Mesendoderm (in vitro differentiated cells): ENCODE measurements around the gene RAD52.

Experiments
- DNase-seq: peaks from one replicate; pipeline ENCODE4 v3.0.0; 2013
- H2AK5ac ChIP-seq: 2 replicates; pipeline ENCODE4 v1.6.1; 2013; ENCODE audit warnings: low read length, inconsistent platforms
- H2BK120ac ChIP-seq: 2 replicates; pipeline ENCODE4 v1.6.1; 2013; ENCODE audit warnings: low read depth, mild to moderate bottlenecking, low read length, moderate library complexity, mixed read lengths
- H2BK15ac ChIP-seq: replicated peaks from 2 replicates; pipeline ENCODE4 v1.6.1; 2013; ENCODE audit warnings: low read depth, mild to moderate bottlenecking, moderate library complexity
- H2BK5ac ChIP-seq: 2 replicates; pipeline ENCODE4 v1.6.1; 2013; ENCODE audit warnings: low read length, inconsistent platforms
- H3K18ac ChIP-seq: 2 replicates; pipeline ENCODE4 v1.6.1; 2013; ENCODE audit warnings: mild to moderate bottlenecking, low read length, mixed read lengths
- H3K23ac ChIP-seq: one replicate; pipeline ENCODE4 v1.6.1; 2013; ENCODE audit warnings: low read length
- H3K27ac ChIP-seq: 2 replicates; pipeline ENCODE4 v1.5.1; 2013; ENCODE audit warnings: low read depth, mild to moderate bottlenecking, inconsistent platforms, low read length, moderate library complexity
- H3K27me3 ChIP-seq: 2 replicates; pipeline ENCODE4 v1.6.1; 2013; ENCODE audit warnings: low read length, control low read depth, mild to moderate bottlenecking, inconsistent platforms; ENCODE audit not compliant: insufficient read depth, poor library complexity
- H3K36me3 ChIP-seq: 2 replicates; pipeline ENCODE4 v1.6.1; 2013; ENCODE audit warnings: low read length, inconsistent platforms; ENCODE audit not compliant: control insufficient read depth, insufficient read depth
- H3K4ac ChIP-seq: one replicate; pipeline ENCODE4 v1.6.1; 2013; ENCODE audit warnings: low read depth, mild to moderate bottlenecking, low read length, moderate library complexity
- H3K4me1 ChIP-seq: 2 replicates; pipeline ENCODE4 v1.6.1; 2013; ENCODE audit warnings: low read depth, low read length, inconsistent platforms; ENCODE audit not compliant: control insufficient read depth
- H3K4me2 ChIP-seq: 2 replicates; pipeline ENCODE4 v1.6.1; 2013; ENCODE audit warnings: low read length
- H3K4me3 ChIP-seq: 2 replicates; pipeline ENCODE4 v1.5.1; 2013; ENCODE audit warnings: mild to moderate bottlenecking, low read length
- H3K56ac ChIP-seq: one replicate; pipeline ENCODE4 v1.6.1; 2013; ENCODE audit warnings: low read length
- H3K79me1 ChIP-seq: 2 replicates; pipeline ENCODE4 v1.6.1; 2013; ENCODE audit warnings: low read length, inconsistent platforms
- H3K79me2 ChIP-seq: 2 replicates; pipeline ENCODE4 v1.6.1; 2013; ENCODE audit warnings: mild to moderate bottlenecking, low read length; ENCODE audit not compliant: control insufficient read depth, insufficient read depth
- H3K9ac ChIP-seq: 2 replicates; pipeline ENCODE4 v1.6.1; 2013; ENCODE audit warnings: low read length, inconsistent platforms
- H4K5ac ChIP-seq: one replicate; pipeline ENCODE4 v1.6.1; 2013; ENCODE audit warnings: low read length
- H4K8ac ChIP-seq: one replicate; pipeline ENCODE4 v1.6.1; 2013; ENCODE audit warnings: low read depth, mild to moderate bottlenecking, control low read depth, low read length, moderate library complexity
- WGBS: extraction: QIAGEN DNeasy Blood & Tissue Kit; methylation state at CpG from one replicate; pipeline ENCODE4 v1.1.7; 2013; ENCODE audit warnings: low lambda C conversion rate, missing lambda C conversion rate; ENCODE audit not compliant: insufficient coverage; ENCODE audit errors: extremely low coverage; 5-methylcytosine and 5-hydroxymethylcytosine counted together

Gene RAD52

GRCh38 chr12:910416-910815, 39.1 kb downstream of the RAD52 start:
- Histone ChIP-seq H2AK5ac (no peak overlapping the region), H3K4me3 (no peak overlapping the region), H3K4me2 (no peak overlapping the region), H2BK120ac (no peak overlapping the region), H3K27ac (no peak overlapping the region), H3K79me1 (no peaks in the 10 kb centered on the region), H2BK15ac (no peak overlapping the region), H3K79me2 (no peaks in the 10 kb centered on the region), H3K18ac (no peak overlapping the region), H3K23ac (no peak overlapping the region), H3K4ac (no peak overlapping the region), H3K4me1 (peaks cover 7% of the 10 kb centered on the region), H3K36me3 (peaks cover 14% of the 10 kb centered on the region), H2BK5ac (no peak overlapping the region), H3K56ac (no peak overlapping the region), H3K9ac (no peak overlapping the region), H3K27me3 (no peaks in the 10 kb centered on the region), H4K5ac (no peak overlapping the region), H4K8ac (no peak overlapping the region)
- no peak for DNase-seq
- no CpG with 5 or more reads among the region's 4 CpGs for WGBS

- Histone ChIP-seq H2BK15ac (no peak overlapping the region), H4K8ac (no peak overlapping the region), H4K5ac (no peak overlapping the region), H3K23ac (no peak overlapping the region), H2BK5ac (no peak overlapping the region), H3K56ac (no peak overlapping the region), H3K18ac (no peak overlapping the region), H3K9ac (no peak overlapping the region), H3K4ac (no peak overlapping the region), H3K4me1 (peaks cover 8% of the 10 kb centered on the region), H3K79me2 (no peaks in the 10 kb centered on the region), H3K79me1 (no peaks in the 10 kb centered on the region), H3K27me3 (no peaks in the 10 kb centered on the region), H2AK5ac (no peak overlapping the region), H3K27ac (no peak overlapping the region), H2BK120ac (no peak overlapping the region), H3K36me3 (peaks cover 14% of the 10 kb centered on the region), H3K4me3 (no peak overlapping the region), H3K4me2 (no peak overlapping the region)
- DNase-seq = no peak
- WGBS = no CpG with 5 or more reads among the region's 3 CpGs
These were observed 39.6 kb downstream of the RAD52 start for GRCh38 chr12:909861-910260.

GRCh38 chr12:907413-908185, 41.9 kb downstream of the RAD52 start:
- Histone ChIP-seq H3K27ac (no peak overlapping the region), H4K8ac (no peak overlapping the region), H3K56ac (no peak overlapping the region)

GRCh38 chr12:906062-906585, 43.4 kb downstream of the RAD52 start:
- Histone ChIP-seq H3K4me3 (no peak overlapping the region), H3K18ac (no peak overlapping the region), H3K4me1 (peaks cover 23% of the 10 kb centered on the region), H2BK15ac (no peak overlapping the region), H2BK5ac (peak overlapping the region; percentile 17), H3K79me2 (no peaks in the 10 kb centered on the region), H2AK5ac (no peak overlapping the region), H4K5ac (no peak overlapping the region), H3K36me3 (peaks cover 14% of the 10 kb centered on the region), H2BK120ac (no peak overlapping the region), H3K23ac (no peak overlapping the region), H3K56ac (no peak overlapping the region), H4K8ac (no peak overlapping the region), H3K79me1 (peaks cover 2% of the 10 kb centered on the region), H3K27me3 (no peaks in the 10 kb centered on the region), H3K4ac (no peak overlapping the region), H3K4me2 (no peak overlapping the region), H3K27ac (no peak overlapping the region), H3K9ac (peak overlapping the region; percentile 6)
- no CpG with 5 or more reads among the region's 10 CpGs for WGBS
- no peak for DNase-seq

More at GRCh38 chr12:907413-908185, 41.9 kb downstream of the RAD52 start:
- H2BK5ac ChIP-seq = no peak overlapping the region
- peaks cover under 1% of the 10 kb centered on the region for H3K79me1 ChIP-seq
- no peak overlapping the region for H2BK120ac ChIP-seq
- H4K5ac ChIP-seq = no peak overlapping the region
- H3K79me2 ChIP-seq = no peaks in the 10 kb centered on the region
- no peak overlapping the region for H3K9ac ChIP-seq
- H3K23ac ChIP-seq = no peak overlapping the region
- no peak overlapping the region for H3K4me2 ChIP-seq
- no peak overlapping the region for H3K18ac ChIP-seq
- H2BK15ac ChIP-seq = no peak overlapping the region
- H3K27me3 ChIP-seq = no peaks in the 10 kb centered on the region
- DNase-seq = no peak
- peaks cover 12% of the 10 kb centered on the region for H3K36me3 ChIP-seq
- H2AK5ac ChIP-seq = no peak overlapping the region
- H3K4ac ChIP-seq = no peak overlapping the region
- H3K4me3 ChIP-seq = no peak overlapping the region
- H3K4me1 ChIP-seq = peaks cover 21% of the 10 kb centered on the region
- no CpG with 5 or more reads among the region's 16 CpGs for WGBS

DNA sequence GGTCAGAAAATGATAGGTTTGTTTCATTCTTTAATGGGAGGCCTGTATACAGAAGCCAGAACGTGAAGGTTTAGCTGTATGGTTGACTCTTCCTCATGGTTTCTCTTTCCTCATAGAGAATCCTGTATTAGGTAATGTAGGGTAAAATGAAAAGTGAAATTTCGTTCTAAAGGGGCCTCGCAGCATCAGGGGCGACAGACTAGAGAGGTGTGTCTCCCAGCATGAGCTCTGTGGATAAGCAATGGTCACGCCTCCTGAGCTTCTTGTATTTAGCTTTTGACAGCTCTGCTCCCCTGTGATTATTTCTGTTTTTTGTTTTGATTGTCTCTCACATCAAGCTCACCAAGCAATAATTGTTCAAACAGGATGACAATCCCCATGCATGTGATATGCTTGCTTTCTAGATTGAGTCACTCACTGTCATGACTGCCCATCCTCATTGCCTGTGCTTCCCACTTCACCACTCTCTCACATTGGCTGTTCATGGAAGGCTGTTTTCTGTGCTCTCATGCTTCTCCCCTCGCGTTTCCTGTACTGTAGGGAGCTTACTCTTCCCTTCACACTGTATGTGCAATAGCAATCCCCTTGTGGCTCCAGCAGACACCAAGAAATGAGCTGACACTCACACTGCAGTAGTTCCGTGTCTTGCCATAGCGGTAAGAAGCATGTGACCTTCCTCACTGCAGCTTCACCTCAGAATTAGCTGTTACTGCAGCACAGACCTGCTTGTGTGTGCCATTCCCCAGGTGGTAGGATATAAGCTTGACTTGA, 44.0 kb downstream of the RAD52 start:
- peak; percentile 58 for DNase-seq
- Histone ChIP-seq H3K56ac (peak overlapping the region; percentile 4), H3K79me2 (no peaks in the 10 kb centered on the region), H3K27ac (peak overlapping the region; percentile 2), H3K4me1 (peaks cover 23% of the 10 kb centered on the region), H3K4me2 (no peak overlapping the region), H3K4me3 (no peak overlapping the region), H3K18ac (no peak overlapping the region), H3K23ac (no peak overlapping the region), H3K4ac (no peak overlapping the region), H3K9ac (no peak overlapping the region), H2BK120ac (no peak overlapping the region), H4K5ac (no peak overlapping the region), H2AK5ac (no peak overlapping the region), H4K8ac (no peak overlapping the region), H3K27me3 (no peaks in the 10 kb centered on the region), H2BK15ac (no peak overlapping the region), H3K36me3 (peaks cover 14% of the 10 kb centered on the region), H2BK5ac (peak overlapping the region; percentile 1), H3K79me1 (peaks cover 2% of the 10 kb centered on the region)
- WGBS = no CpG with 5 or more reads among the region's 9 CpGs
